Measurements from ENCODE around the gene CTNNA3. TPM values are rescaled to one million over a fixed set of nuclear protein-coding genes. Genes with fewer than 3 reads are reported as not detected.

The CTNNA3 gene
- total and polyA plus RNA-seq, 4 donors: 0.16 to 2.4 (median 1.4) TPM

DNA sequence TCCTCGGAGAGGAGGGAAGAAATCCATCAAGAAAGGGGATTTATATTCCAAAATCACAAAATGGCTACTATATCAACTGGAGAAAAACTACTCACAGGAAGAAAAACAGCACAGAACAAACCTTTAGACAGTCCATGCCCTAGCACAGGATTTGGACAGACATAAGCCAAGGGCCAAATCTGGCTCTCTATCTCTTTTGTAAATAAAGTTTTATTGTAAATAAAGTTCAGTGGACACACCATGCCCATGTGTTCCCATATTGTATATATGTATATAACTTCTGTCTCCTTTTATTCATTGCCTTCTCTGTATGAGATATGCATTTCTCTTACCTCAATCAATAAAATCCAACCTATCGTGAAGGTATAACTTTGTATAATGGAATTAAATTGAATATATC lies 1513.0 kb downstream of the CTNNA3 start:
- Histone ChIP-seq H3K4me3 (ENCODE audit: low read depth in 1 of 3, low read length in 3 of 3) (no peak overlapping the region), H3K36me3 (ENCODE audit: control insufficient read depth in 4 of 4, insufficient read depth in 3 of 4, low read depth in 1 of 4, low read length in 3 of 4) (no peaks in the 10 kb centered on the region), H3K27me3 (ENCODE audit: control insufficient read depth in 4 of 4, insufficient read depth in 4 of 4, low read length in 3 of 4) (no peaks in the 10 kb centered on the region), H3K4me1 (ENCODE audit: control insufficient read depth in 4 of 4, insufficient read depth in 4 of 4, low read length in 3 of 4) (peaks cover 0 to 4% (median 1%) of the 10 kb centered on the region in 4 donors), H3K27ac (ENCODE audit: low read depth in 1 of 2, low read length in 2 of 2) (no peak overlapping the region), H3K9me3 (ENCODE audit: control insufficient read depth in 4 of 4, low read length in 3 of 4) (no peaks in the 10 kb centered on the region), H3K9ac (ENCODE audit: low read depth in 1 of 2, low read length in 2 of 2) (no peak overlapping the region)
- no peak for TF ChIP-seq FOXA2 (IDR thresholded peaks at IDR 0.05)
- TF ChIP-seq, protein P1, sequence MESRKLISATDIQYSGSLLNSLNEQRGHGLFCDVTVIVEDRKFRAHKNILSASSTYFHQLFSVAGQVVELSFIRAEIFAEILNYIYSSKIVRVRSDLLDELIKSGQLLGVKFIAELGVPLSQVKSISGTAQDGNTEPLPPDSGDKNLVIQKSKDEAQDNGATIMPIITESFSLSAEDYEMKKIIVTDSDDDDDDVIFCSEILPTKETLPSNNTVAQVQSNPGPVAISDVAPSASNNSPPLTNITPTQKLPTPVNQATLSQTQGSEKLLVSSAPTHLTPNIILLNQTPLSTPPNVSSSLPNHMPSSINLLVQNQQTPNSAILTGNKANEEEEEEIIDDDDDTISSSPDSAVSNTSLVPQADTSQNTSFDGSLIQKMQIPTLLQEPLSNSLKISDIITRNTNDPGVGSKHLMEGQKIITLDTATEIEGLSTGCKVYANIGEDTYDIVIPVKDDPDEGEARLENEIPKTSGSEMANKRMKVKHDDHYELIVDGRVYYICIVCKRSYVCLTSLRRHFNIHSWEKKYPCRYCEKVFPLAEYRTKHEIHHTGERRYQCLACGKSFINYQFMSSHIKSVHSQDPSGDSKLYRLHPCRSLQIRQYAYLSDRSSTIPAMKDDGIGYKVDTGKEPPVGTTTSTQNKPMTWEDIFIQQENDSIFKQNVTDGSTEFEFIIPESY (IDR thresholded peaks at IDR 0.05): no peak
- 92% methylated on average over 2 of the region's 2 CpGs for WGBS
- no peak for DNase-seq (ENCODE audit: low spot score)

GRCh38 chr10:66180581-66181318 lies 1515.2 kb downstream of the CTNNA3 start:
- H3K9me3 ChIP-seq (ENCODE audit: control insufficient read depth in 4 of 4, low read length in 3 of 4): no peaks in the 10 kb centered on the region
- H3K36me3 ChIP-seq (ENCODE audit: control insufficient read depth in 4 of 4, insufficient read depth in 3 of 4, low read depth in 1 of 4, low read length in 3 of 4): no peaks in the 10 kb centered on the region
- TF ChIP-seq YY1 (IDR thresholded peaks at IDR 0.05): peak; percentile 28
- no peak for TF ChIP-seq ATF3 (IDR thresholded peaks at IDR 0.05)
- peak; percentile 87 to 89 for TF ChIP-seq RAD21 (IDR thresholded peaks at IDR 0.05)
- no peak for TF ChIP-seq FOXA2 (IDR thresholded peaks at IDR 0.05)
- TF ChIP-seq JUND (IDR thresholded peaks at IDR 0.05): no peak
- TF ChIP-seq, protein P2, sequence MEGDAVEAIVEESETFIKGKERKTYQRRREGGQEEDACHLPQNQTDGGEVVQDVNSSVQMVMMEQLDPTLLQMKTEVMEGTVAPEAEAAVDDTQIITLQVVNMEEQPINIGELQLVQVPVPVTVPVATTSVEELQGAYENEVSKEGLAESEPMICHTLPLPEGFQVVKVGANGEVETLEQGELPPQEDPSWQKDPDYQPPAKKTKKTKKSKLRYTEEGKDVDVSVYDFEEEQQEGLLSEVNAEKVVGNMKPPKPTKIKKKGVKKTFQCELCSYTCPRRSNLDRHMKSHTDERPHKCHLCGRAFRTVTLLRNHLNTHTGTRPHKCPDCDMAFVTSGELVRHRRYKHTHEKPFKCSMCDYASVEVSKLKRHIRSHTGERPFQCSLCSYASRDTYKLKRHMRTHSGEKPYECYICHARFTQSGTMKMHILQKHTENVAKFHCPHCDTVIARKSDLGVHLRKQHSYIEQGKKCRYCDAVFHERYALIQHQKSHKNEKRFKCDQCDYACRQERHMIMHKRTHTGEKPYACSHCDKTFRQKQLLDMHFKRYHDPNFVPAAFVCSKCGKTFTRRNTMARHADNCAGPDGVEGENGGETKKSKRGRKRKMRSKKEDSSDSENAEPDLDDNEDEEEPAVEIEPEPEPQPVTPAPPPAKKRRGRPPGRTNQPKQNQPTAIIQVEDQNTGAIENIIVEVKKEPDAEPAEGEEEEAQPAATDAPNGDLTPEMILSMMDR (IDR thresholded peaks at IDR 0.05; ENCODE audit: low read depth, low read length, missing input control): peak; percentile 56
- no peak overlapping the region for H3K4me3 ChIP-seq (ENCODE audit: low read depth in 1 of 3, low read length in 3 of 3)
- H3K9ac ChIP-seq (ENCODE audit: low read depth in 1 of 2, low read length in 2 of 2): peak overlapping the region in 1 of 2 donors; percentile 47
- 51% methylated on average over 5 of the region's 5 CpGs for WGBS
- no peak overlapping the region for H3K27ac ChIP-seq (ENCODE audit: low read depth in 1 of 2, low read length in 2 of 2)
- H3K4me1 ChIP-seq (ENCODE audit: control insufficient read depth in 4 of 4, insufficient read depth in 4 of 4, low read length in 3 of 4): peaks cover 0 to 4% (median 0%) of the 10 kb centered on the region in 4 donors
- H3K27me3 ChIP-seq (ENCODE audit: control insufficient read depth in 4 of 4, insufficient read depth in 4 of 4, low read length in 3 of 4): no peaks in the 10 kb centered on the region
- DNase-seq (ENCODE audit: low spot score): no peak

- no peak for DNase-seq (ENCODE audit: low spot score)
- Histone ChIP-seq H3K27me3 (ENCODE audit: control insufficient read depth in 4 of 4, insufficient read depth in 4 of 4, low read length in 3 of 4) (no peaks in the 10 kb centered on the region), H3K4me1 (ENCODE audit: control insufficient read depth in 4 of 4, insufficient read depth in 4 of 4, low read length in 3 of 4) (peaks cover 0 to 4% (median 0%) of the 10 kb centered on the region in 4 donors), H3K27ac (ENCODE audit: low read depth in 1 of 2, low read length in 2 of 2) (no peak overlapping the region), H3K9me3 (ENCODE audit: control insufficient read depth in 4 of 4, low read length in 3 of 4) (no peaks in the 10 kb centered on the region), H3K4me3 (ENCODE audit: low read depth in 1 of 3, low read length in 3 of 3) (no peak overlapping the region), H3K9ac (ENCODE audit: low read depth in 1 of 2, low read length in 2 of 2) (no peak overlapping the region), H3K36me3 (ENCODE audit: control insufficient read depth in 4 of 4, insufficient read depth in 3 of 4, low read depth in 1 of 4, low read length in 3 of 4) (no peaks in the 10 kb centered on the region)
- WGBS: 88% methylated on average over 3 of the region's 3 CpGs
- TF ChIP-seq SP1 (IDR thresholded peaks at IDR 0.05) (no peak), JUND (IDR thresholded peaks at IDR 0.05) (no peak), TAF1 (conservative IDR thresholded peaks at IDR 0.05) (no peak), EGR1 (IDR thresholded peaks at IDR 0.05; ENCODE audit: low read depth in 2 of 2) (no peak), REST (IDR thresholded peaks at IDR 0.05) (no peak), MAX (IDR thresholded peaks at IDR 0.05) (no peak), RXRA (IDR thresholded peaks at IDR 0.05) (no peak), HNF4A (conservative IDR thresholded peaks at IDR 0.05) (no peak), HNF4G (IDR thresholded peaks at IDR 0.05) (no peak), YY1 (IDR thresholded peaks at IDR 0.05) (no peak)
- TF ChIP-seq, protein P2 (IDR thresholded peaks at IDR 0.05; ENCODE audit: low read depth, low read length, missing input control): no peak
Observed at GRCh38 chr10:66180021-66180420, 1516.0 kb downstream of the CTNNA3 start.
